Cerebellar nuclear complex (tissue), 1 donor: ENCODE results near the gene CDK11B.
"Not testable (repeated sequence)": the region's sequence is repeated elsewhere in the genome, so short reads cannot be mapped to it uniquely, and the experiment has no call there.

ENCODE experiments used
- DNase-seq, 2 experiments: peaks; one replicate each; lab custom pipeline; 2025; lab: John Stamatoyannopoulos, UW

Gene CDK11B

GRCh38 chr1:1658583-1659549 lies at the start of gene CDK11B:
Gene CDK11B (minus strand): TSS chr1:1659004. CDS start chr1:1657485, 1,519 bp downstream.
- DNase-seq, result peak; percentile 89 to 90

- not testable (repeated sequence) for DNase-seq
These were observed 49.1 kb upstream of the CDK11B start for GRCh38 chr1:1707897-1708296.

DNA sequence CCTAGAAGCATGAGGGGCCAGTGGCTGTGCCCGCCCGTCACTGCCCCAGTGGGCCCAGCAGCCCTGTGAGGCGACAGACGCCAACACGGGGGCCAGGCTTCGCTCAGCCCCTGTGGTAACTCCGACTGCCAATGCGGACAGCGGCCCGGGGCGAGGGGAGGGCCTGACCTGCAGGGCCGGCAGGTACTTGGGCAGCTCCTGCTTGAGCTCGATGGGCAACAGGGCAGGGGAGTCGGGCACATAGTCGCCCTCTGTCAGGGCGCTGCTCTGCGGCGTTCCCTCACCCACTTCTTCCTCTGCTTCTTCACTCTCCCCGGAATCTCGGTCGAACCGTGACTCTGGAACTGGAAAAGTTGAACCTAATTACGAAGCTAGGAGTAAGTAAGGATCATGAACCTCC lies 48.4 kb upstream of the CDK11B start:
- not testable (repeated sequence) for DNase-seq

GRCh38 chr1:1705623-1706022 lies 46.8 kb upstream of the CDK11B start:
- DNase-seq, result not testable (repeated sequence)

DNA sequence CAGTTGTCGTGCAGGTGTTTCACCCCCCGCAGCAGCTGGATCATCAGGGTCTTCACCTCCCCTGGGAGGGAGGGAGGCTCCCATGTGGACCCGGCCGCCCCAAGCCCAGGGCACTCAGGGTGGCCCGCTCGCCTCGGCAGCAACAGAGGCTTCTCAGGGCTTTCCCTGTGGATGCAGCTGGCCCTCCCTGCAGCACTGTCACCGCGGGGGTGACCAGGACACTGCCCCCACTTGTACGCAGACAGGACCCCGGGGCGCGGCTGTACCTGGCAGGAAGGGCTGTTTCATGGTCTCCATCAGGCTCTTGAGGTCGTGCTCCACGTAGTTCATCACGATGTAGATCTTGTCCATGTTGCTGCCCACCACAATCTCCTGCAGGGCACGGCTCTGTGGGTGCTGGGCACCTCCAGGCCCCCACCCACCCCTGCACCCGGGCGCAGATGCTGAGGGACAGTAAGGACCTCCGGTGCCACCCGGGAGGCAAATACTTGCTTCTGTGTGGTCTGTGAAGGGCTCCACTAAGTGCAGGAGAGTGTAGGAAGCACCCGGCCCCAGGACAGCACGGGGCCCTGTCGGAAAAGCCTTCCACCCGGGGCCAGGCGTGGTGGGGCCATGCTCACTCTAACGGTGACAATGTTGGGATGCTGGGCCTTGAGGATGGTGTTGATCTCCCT lies 45.6 kb upstream of the CDK11B start:
- not testable (repeated sequence) for DNase-seq

- DNase-seq, result no peak
These were observed 45.0 kb upstream of the CDK11B start for GRCh38 chr1:1703796-1704195.

DNA sequence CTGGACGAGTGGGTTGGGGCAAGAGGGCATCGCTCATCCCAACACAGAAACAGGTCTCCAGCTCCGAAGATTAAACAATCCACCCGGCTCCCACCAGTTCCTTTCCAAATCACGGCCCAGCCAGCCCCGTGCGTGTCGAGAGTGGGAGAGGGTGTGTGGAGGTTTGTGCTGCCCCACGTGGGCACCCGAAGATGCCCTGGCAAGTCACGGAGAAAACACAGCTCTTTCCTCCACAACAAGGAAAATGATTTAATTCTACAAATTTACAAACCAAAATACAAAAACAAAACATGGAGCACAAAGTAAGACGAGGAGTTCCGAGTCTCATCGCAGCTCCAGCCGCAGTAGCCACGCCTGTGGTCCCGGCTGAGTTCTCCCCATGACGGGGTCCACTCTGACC lies 43.7 kb upstream of the CDK11B start:
- not testable (repeated sequence) for DNase-seq

DNA sequence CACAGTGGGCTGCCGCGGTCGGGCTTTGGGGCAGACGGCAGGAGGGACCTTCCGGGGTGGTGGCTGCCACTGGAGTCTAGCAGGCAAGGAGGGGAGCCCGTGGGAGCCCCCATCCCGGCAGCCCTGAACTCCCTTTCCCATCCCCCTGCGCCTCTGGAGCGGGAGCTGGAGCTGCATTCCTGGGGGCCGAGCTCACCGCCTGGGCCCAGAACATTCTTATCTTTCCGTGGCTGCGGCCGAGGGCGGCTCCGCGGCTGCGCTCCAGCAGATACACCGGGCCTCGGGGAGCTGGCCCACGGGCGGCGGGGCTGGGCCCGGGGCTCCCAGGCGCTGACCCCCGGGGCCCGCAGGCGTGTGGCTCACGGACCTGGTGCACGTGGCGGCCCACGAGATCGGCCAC lies 41.8 kb upstream of the CDK11B start:
- not testable (repeated sequence) for DNase-seq

DNA sequence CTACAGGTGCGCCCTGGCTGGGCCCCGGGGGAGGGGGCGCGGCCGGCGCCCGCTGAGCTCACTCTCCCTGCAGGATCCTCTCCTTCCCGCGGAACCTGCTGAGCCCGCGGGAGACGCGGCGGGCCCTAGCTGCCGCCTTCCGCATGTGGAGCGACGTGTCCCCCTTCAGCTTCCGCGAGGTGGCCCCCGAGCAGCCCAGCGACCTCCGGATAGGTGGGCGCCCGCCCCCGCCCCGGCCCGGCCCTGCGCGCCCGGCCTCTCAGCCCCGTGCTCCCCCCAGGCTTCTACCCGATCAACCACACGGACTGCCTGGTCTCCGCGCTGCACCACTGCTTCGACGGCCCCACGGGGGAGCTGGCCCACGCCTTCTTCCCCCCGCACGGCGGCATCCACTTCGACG lies 41.3 kb upstream of the CDK11B start:
- DNase-seq, result not testable (repeated sequence)

DNA sequence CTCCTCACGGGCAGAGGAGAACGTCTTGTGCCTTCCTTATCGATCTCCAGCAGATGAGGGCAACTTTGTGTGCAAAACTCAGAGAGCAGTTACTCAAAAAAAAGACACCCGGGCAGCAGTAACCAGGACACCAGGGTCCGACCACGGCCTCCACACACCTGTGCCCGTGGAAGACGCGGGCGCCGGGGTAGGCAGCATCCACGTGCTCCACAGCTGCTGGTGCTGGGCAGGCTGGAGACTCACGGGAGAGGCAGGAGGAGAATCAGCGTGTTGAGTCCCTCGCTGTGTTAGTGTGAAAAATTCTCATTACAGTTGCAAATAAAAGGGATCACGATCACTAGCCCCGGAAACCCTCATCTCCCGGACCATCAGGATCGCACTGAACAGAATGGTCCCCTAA lies 40.3 kb upstream of the CDK11B start:
- not testable (repeated sequence) for DNase-seq

- not testable (repeated sequence) for DNase-seq
These were observed 38.8 kb upstream of the CDK11B start for GRCh38 chr1:1697358-1698183.

DNA sequence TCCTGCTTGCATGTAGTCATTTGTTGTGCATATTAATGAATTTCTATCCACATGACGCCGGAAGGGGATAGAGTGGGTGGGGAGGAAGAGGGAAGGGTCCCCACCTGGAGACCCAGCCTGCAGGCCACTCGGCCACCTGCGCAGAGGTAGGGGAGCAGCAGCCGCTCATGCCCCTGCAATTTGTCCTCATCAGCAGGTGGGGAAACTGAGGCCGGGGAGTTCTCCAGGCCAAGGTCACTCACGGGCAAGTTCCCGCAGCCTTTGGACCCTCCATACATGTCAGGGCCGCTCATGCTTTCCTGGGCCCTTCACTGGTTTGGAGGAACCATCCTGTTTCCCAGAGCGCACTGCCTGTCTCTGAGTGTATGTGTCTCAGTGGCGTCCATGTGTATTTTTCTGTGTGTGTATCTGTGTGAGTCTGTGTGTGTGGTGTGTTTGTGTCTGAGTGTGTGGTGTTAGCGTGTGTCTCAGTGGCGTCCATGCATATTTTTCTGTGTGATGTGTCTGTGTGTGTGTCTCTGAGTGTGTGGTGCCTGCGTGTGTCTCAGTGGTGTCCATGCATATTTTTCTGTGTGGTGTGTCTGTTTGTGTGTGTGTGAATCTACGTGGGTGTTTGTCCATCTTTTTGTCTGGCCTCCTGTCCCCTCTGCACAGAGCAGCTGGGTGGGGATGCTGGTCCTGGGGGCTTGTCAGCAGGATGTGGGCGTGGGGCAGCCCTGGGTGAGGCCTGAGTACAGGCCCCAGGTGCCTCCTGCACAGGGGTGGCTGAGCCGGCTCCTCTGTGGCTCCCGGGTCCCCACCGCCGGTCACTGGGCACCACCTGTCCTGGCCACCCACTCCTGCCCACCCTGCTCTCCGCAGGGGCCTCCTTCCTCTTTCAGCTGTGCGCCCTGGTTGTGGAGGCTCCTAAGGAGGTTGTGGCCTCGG lies 37.9 kb upstream of the CDK11B start:
- not testable (repeated sequence) for DNase-seq

DNA sequence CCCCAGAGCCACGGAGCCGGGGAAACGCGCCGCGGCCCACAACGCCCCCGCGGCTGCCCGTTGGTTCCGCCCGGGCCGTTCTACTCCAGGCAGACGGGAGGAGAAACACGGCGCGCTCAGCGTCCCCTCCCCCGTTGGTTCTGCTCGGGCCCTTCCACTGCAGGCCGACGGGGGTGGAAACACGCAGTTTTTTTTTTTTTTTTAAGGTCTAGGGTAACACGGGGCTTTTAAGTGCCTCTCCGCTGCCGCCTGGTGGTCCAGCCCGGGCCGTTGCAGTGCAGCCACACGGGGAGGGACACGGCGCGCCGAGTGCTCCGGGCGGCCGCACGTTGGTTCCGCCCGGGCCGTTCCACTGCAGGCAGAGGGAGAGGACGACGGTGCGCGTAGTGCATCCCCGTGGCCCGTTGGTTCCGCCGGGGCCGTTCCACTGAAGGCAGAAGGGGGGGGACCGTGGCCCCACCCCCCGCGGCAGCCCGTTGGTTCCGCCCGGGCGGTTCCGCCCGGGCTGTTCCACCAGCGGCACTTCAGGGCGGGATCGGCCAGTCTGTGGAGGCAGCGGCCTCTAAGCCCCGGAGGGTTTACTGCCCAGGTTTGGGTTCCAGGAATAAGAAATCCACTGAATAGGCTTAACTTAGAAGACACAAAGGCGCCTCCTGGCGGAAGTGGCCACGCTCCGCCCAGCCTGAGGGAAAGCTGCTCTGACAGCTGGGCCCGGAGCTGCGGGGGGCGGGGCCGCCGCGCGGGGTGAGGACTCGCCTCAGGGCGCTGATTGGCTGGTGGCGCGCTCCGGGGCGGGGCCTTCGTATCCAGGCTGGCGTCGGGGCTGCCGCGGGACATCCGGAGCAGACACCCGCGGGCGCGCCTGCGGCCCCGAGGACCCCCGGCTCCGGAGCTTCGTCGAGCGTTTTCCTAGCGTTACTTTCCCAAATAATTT lies 34.2 kb upstream of the CDK11B start, which contains the start of gene SLC35E2B:
TSS of gene SLC35E2B (minus strand) at position 82 of the 934 bp plus-strand sequence. CDS start 16,096 bp downstream, outside the sequence.
- peak in 1 of 2 experiments; percentile 9 for DNase-seq

GRCh38 chr1:1692324-1692713 lies 33.5 kb upstream of the CDK11B start:
- DNase-seq, result not testable (repeated sequence)

GRCh38 chr1:1691443-1691842 lies 32.6 kb upstream of the CDK11B start:
- DNase-seq, result not testable (repeated sequence)

GRCh38 chr1:1689526-1689925 lies 30.7 kb upstream of the CDK11B start:
- not testable (repeated sequence) for DNase-seq

DNA sequence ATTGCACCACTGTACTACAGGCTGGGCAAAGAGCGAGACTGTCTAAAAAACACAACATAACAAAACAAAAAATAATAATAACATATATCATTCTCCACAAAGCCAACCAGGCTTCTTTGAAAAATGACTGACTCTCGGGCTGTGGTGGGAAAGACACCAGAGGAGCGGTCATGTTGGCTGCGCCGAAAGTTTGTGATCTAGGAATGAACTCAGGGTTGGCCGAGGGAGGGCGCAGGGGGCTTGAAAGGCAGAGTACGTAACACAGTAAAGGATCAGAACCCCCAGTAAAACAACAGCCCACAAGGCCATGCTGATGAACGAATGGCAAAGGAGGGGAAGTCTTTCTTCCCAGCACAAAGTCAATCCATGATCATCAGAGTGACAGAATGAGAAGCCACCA lies 29.0 kb upstream of the CDK11B start:
- DNase-seq, result no peak

DNA sequence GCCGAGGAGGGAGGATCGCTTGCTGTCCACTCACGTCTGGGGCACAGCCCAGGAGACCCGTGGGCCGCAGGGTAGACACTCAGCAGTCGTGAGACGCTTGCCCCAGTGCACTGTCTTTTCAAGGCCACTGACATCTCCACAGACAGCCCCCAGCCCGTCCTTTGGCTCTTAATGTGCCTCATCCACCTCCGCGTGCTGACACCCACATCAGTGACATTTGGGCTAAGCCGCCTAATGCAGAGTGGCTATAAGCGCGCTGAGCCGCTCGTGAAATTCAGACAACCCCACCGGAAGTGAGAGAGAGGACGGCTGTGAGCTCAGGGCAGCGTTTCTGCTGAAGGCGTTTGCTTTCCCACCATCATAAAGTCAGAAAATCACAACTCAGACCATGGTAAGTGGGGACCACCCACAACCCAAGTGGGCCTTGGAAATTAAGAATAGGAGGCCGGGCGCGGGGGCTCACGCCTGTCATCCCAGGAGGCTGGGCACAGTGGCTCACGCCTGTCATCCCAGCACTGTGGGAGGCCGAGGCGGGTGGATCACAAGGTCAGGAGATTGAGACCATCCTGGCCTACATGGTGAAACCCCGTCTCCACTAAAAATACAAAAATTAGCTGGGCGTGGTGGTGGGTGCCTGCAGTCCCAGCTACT lies 25.4 kb upstream of the CDK11B start:
- no peak for DNase-seq
